Fibroblast of skin of left quadriceps (primary cell): Measurements from ENCODE around the gene DNAJC17.

Experiments used
- DNase-seq, 2 experiments: peaks; one replicate each; pipeline ENCODE4 v3.0.0-alpha.2; 2013; ENCODE audit warnings: low read depth in 2 of 2

DNAJC17 gene

DNA sequence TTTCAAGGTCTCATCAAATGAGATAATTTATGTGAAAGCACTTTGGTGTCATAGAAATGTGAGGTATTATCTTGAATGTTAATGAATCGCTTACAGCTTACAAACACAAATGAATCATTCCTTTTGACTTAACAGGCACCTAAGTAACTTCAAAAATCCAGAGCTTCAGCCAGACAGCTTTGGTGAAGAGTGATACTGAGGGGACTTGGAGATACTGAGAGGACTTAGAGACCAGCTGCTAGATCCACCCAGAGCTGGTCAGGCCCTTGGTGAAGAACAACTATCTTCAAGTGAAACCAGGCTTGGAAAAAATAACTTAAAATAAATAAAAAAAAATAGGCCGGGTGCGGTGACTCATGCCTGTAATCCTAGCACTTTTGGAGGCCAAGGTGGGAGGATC, 16.6 kb downstream of the DNAJC17 start:
- DNase-seq = no peak

DNA sequence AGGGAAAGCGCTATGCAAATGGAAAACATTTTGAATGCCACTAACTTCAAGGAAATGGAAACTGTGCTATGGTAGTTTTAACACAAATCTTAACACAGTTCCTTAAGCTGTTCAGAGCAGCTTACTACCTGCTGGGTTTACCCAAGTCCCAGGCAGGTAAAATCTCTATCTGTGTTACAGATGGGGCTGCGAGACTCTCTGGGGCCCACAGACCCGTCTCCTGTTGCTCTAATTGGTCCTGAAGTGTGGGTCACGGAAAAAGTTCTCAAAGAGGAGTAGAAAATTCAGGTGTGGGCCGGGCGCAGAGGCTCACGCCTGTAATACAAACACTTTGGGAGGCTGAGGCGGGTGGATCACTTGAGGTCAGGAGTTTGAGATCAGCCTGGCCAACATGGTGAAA, 17.3 kb downstream of the DNAJC17 start:
- no peak for DNase-seq

DNA sequence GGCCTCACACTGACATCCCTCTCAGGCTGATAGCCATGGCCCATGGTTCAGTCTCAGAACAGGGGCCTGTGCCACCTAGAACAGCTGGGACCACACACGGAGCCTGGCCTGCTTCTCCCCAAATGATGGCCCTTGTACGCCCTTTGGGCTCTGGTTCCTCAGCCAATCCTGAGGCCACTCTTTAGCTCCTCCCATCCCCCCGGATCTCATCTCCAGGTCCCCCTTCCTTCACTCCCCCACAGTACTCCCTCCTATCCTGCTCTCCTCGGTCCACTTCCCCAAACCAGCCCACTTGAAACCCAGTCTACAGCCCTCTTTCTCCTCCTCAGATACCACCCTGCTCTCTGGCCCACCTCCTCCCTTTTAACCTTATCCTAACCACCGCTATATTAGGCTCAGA, 18.2 kb downstream of the DNAJC17 start:
- DNase-seq = no peak

GRCh38 chr15:40787991-40788390, 19.3 kb downstream of the DNAJC17 start:
- DNase-seq = no peak

DNA sequence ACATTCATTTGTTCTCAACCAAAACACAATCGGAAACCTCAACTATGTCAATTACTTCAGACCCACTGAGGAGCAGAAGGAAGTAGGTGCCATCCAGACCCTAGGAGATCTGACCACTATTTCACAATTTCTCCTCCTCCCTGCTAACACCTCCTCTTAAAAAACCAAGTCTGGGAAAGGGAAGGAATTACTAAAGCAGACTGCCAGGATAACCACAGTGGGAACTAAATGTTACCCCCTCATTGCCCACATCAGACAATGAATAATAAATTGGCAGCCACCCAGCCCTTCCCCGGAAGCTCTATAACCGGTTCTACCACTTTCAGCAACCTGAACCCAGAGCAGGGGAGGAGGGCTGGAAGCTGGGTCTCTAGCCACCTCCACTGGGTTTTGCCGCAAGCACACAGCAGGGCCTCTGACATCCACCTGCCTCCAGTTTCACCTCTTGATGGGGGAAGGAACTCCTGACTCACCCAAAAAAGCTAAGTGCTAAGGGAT, 19.9 kb downstream of the DNAJC17 start:
- peak in 1 of 2 experiments; percentile 32 for DNase-seq

- DNase-seq = no peak
These were observed 21.5 kb downstream of the DNAJC17 start for GRCh38 chr15:40785814-40786213.

DNA sequence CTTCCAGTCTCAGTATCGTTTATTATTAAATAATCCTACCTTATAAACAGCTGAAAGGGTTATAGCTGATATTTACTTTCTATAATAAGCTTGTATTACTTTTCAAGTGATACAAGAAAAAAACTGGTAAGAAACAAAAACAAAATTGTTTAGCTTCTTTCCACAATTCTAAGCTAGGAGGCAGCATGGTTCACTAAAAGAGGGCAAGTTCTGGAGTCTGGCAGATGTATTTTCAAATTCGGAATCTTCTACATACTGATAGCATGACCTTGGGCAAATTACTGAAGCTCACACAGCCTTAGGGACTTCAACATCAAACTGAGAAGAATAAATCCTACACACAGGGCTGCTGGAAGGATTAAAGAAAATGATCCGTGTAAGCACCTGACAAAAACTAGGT, 22.1 kb downstream of the DNAJC17 start:
- no peak for DNase-seq

- no peak for DNase-seq
These were observed 24.6 kb downstream of the DNAJC17 start for GRCh38 chr15:40782609-40783227.

DNA sequence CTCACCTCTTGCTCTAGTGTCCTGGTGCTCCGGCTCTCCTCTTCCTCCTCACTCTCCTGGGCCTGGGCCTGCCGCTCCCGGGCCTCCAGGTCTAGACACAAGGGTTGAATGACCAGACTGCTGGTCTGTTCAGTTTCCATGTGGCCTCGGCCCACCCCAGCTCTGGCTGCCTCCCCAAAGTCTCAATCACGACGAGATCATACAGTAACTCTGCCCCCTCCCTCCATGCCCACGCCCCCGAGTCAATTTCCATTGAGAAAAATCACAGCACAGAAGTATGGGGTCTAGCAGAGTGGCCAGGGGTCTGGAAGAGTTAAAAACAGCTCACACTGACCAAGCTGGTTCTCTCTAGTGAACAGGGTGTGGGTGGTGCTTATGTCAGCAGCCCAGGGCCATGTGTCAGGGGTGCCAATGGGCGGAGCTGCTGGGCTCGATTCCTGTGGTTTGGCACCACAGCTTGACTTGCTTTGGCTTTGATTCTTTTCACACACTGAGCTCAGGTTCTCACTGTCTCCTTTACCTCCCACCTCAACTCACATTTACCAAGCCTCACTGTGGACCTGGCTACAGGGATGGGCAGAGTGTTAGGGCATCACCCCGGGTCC, 30.6 kb downstream of the DNAJC17 start:
- no peak for DNase-seq

DNA sequence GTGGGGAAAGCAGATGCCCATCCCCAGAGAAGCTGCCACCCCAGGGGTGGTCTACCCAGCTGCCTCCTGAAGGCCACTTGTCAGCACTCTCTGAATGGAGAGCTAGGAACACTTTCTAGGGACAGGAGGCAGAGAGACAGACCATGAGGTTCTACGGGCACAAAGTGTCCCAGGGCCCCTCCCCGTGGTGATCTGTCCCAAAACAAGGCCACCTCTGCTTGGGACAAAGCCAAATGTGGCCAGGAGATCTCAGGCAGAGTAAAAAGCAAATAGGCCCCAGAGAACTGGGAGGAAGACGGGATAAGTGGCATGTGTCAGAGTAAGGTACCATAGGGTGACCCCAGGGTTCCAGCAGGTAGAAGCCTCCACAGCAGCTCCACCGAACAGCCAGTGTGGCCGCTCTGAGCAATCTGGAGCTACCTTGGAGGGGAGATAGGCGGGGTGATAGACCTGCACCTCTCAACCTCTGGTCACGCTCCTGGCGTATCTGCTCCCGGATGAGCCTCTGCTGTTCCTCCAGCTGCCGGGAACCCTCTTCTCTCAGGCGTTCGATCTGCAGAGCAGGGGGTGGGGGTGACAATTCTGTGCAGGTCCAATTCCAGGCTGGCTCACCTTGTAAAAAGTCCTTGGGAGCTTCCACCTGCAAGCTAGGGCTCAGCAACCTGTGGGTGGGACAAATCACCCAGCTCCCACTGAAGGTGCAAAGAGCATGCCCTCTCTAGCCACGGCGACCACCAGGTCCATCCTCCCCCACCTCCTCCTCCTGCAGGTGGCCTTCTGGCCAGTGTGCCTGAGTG, 31.3 kb downstream of the DNAJC17 start:
- no peak for DNase-seq

GRCh38 chr15:40775007-40775406, 32.3 kb downstream of the DNAJC17 start:
- no peak for DNase-seq

GRCh38 chr15:40773902-40774301, 33.4 kb downstream of the DNAJC17 start:
- no peak for DNase-seq

- no peak for DNase-seq
These were observed 33.8 kb downstream of the DNAJC17 start for GRCh38 chr15:40773496-40773895.

DNA sequence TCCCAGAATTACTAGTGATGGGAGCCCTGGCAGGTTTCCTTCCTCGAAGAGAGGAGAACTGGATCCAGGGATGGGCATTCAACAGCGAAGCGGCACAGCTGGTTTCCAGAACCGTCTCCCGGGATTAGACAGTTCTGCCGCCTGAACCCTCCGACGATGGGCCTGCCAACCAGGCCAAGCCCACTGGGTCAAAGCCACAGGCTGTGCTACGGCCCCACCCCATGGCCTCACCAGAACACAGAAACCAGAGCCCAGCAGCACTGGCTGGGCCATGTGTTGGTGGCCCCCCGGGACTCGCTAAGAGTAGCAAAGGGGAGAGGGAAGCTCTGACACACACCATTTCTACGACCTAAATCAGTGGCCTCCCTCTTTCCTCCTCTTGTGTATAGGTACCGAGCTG, 35.3 kb downstream of the DNAJC17 start:
- DNase-seq = no peak

- no peak for DNase-seq
These were observed 36.0 kb downstream of the DNAJC17 start for GRCh38 chr15:40771242-40771641.

GRCh38 chr15:40770147-40770721, 37.0 kb downstream of the DNAJC17 start:
- no peak for DNase-seq

DNA sequence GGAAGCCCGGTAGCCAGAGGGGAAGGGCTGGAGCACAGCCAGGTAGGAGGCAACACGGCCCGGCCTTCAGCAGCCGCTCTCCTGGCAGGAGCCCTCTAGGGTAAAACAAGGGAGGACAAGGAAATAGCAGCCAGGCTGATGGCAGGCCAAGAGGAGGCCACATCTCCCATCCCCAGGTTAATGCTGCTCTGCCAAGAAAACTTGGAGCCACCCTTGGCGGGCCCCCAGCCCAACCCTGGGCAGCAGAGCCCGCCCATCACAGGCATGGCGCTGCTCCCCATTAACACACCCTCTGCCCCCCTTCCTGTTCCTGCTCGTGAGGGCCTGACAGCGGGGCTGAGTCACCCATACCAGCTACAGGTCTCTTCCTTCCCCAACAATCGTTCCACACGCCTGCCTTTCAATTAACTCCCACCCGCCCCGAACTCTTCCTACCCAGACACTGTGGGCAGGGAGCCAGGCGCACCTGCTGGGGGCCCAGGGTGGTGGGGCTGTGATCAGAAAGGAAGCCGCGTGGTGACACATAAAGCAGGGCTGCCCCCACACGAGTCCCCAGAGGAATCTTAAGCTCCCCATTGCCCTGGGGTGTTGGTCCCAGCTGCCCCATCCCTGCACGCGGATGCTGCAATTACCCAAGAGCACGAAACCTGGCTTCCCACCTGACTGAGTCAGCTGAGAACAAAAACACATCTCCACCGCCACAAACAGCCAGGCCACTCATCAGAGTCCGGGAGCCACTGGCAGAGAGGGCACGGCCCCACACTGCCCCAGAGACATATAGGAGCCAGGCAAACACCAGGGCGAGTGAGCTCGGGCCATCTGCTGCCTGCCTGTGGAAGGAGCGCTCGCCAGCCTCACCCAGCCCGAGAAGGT, 37.8 kb downstream of the DNAJC17 start, which contains the start of gene C15orf62:
TSS of gene C15orf62 (plus strand) at position 707 of the 873 bp plus-strand sequence. CDS start 516 bp downstream, outside the sequence.
- DNase-seq = no peak

GRCh38 chr15:40768521-40769273, 38.6 kb downstream of the DNAJC17 start:
- DNase-seq = no peak

DNA sequence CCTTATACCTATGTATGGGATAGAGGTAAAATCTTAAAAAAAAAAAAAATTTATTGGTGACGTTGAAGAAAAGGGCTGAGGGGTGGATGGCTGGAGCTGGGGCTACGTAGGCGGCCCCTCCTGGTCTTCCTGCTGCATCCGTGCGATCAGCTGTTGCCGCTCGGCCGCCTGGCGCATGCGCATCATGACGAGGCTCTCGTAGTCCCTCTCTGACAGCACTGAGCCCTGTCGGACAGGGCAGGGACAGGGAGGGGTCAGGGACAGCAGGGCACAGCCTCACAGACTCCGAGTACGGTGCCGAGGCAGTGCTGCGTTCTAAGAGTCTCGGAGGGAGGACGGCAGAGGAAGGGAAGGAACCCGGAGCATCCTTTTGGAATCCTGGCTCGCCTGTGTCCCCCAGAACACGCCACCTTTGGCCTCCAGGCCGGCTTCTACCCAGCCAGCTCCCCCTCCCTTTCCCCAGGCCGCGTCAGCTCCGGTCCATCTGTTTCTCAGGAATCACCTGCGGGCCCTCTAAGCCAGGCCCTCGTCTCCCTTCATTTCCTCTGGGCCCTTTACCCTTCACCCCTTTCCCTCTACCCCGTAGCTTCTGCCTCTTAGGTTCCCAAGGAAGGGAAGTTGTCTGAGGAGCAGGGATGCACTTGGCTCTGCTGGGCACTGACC, 39.3 kb downstream of the DNAJC17 start:
- no peak for DNase-seq
